Astrocyte (in vitro differentiated cells and primary cell): ENCODE measurements around the gene MIDN.

Experiments used
- CTCF ChIP-seq: IDR thresholded peaks from 2 replicates; pipeline ENCODE4 v1.5.1; 2011; ENCODE audit warnings: low read depth, mild to moderate bottlenecking, inconsistent platforms, low read length, moderate library complexity; ENCODE audit not compliant: insufficient read depth
- EZH2 ChIP-seq: IDR thresholded peaks from 2 replicates; pipeline ENCODE4 v1.6.1; 2012; ENCODE audit warnings: mild to moderate bottlenecking, low read length, inconsistent platforms; ENCODE audit not compliant: insufficient read depth

- TF ChIP-seq CTCF (no peak), EZH2 (no peak)
Measured at GRCh38 chr19:1226227-1226518, 22.2 kb upstream of the MIDN start.
